Measurements from ENCODE around the gene MRPL51. TPM values are rescaled to one million over a fixed set of nuclear protein-coding genes. Genes with fewer than 3 reads are reported as not detected.

Gene MRPL51
- total and polyA plus RNA-seq, 9 of the 15 experiments (the other 6 are each of a cell fraction or from before 2014, with no cell fraction given), result 127 to 727 (median 208) TPM

GRCh38 chr12:6444704-6445688 is 48.1 kb downstream of the MRPL51 start, which contains the start of gene CD27 (continued):
- TF ChIP-seq ZNF318 (IDR thresholded peaks at IDR 0.05; ENCODE audit: borderline replicate concordance in 1 of 2, low read depth in 1 of 2) (no peak), NCOA2 (IDR thresholded peaks at IDR 0.05; ENCODE audit: partially characterized antibody in 2 of 2) (no peak), ZNF609 (CRISPR knock-in tag; IDR thresholded peaks at IDR 0.05; ENCODE audit: borderline replicate concordance) (no peak), HDAC1 (IDR thresholded peaks at IDR 0.05) (no peak), SMARCA4 (IDR thresholded peaks at IDR 0.05) (no peak), MAX (CRISPR knock-in tag; IDR thresholded peaks at IDR 0.05) (no peak), NFIX (CRISPR knock-in tag; IDR thresholded peaks at IDR 0.05; ENCODE audit: low read depth) (no peak), ZNF175 (CRISPR knock-in tag; IDR thresholded peaks at IDR 0.05; ENCODE audit: low read depth) (no peak), IRF2 (CRISPR knock-in tag; IDR thresholded peaks at IDR 0.05) (no peak), KLF6 (CRISPR knock-in tag; IDR thresholded peaks at IDR 0.05; ENCODE audit: borderline replicate concordance) (no peak)
